GOT3 (cell line): Measurements from ENCODE around the gene ERICH4.

ENCODE experiments used
- DNase-seq: peaks from one replicate; lab custom pipeline; 2025; ENCODE audit warnings: mixed read lengths; lab: John Stamatoyannopoulos, UW

The ERICH4 gene

GRCh38 chr19:41414461-41414860, 28.5 kb upstream of the ERICH4 start:
- no peak for DNase-seq

GRCh38 chr19:41415154-41415571, 27.8 kb upstream of the ERICH4 start:
- DNase-seq, result no peak

- no peak for DNase-seq
Measured at GRCh38 chr19:41416194-41416674, 26.7 kb upstream of the ERICH4 start.

- no peak for DNase-seq
Measured at GRCh38 chr19:41420101-41420880, 22.7 kb upstream of the ERICH4 start.

GRCh38 chr19:41421314-41421713, 21.6 kb upstream of the ERICH4 start:
- DNase-seq, result no peak

- DNase-seq, result no peak
Measured at GRCh38 chr19:41421973-41422372, 21.0 kb upstream of the ERICH4 start.

GRCh38 chr19:41422456-41422855, 20.5 kb upstream of the ERICH4 start:
- DNase-seq, result no peak

- no peak for DNase-seq
Measured at GRCh38 chr19:41422955-41423354, 20.0 kb upstream of the ERICH4 start.

GRCh38 chr19:41424335-41425173, 18.4 kb upstream of the ERICH4 start:
- DNase-seq, result no peak

GRCh38 chr19:41425174-41426115, 17.5 kb upstream of the ERICH4 start:
- no peak for DNase-seq

- DNase-seq, result no peak
Measured at GRCh38 chr19:41426116-41426841, 16.7 kb upstream of the ERICH4 start.

- DNase-seq, result no peak
Measured at GRCh38 chr19:41426952-41427646, 15.9 kb upstream of the ERICH4 start, which contains the start of gene B3GNT8. Gene B3GNT8, minus strand, starts transcription at chr19:41427374. Its CDS starts 596 bp downstream, at chr19:41426778.

- DNase-seq, result no peak
Measured at GRCh38 chr19:41427647-41428480, 15.1 kb upstream of the ERICH4 start.

- no peak for DNase-seq
Measured at GRCh38 chr19:41428481-41428859, 14.5 kb upstream of the ERICH4 start.

GRCh38 chr19:41430922-41431321, 12.0 kb upstream of the ERICH4 start:
- DNase-seq, result no peak

- no peak for DNase-seq
Measured at GRCh38 chr19:41431426-41432386, 11.2 kb upstream of the ERICH4 start.

- DNase-seq, result no peak
Measured at GRCh38 chr19:41433171-41433570, 9.8 kb upstream of the ERICH4 start.

- DNase-seq, result no peak
Measured at GRCh38 chr19:41434450-41434849, 8.5 kb upstream of the ERICH4 start.
